GM18498 (cell line): ENCODE measurements around the gene SIGLEC7.
"Not testable (repeated sequence)": the region's sequence is repeated elsewhere in the genome, so short reads cannot be mapped to it uniquely, and the experiment has no call there.

ENCODE experiments used
- ATAC-seq: cut with Tn5 transposase; IDR thresholded peaks from one replicate; pipeline ENCODE4 v1.9.1; 2021; ENCODE audit warnings: mild to moderate bottlenecking, moderate library complexity; ENCODE audit not compliant: unreplicated experiment

SIGLEC7 gene

GRCh38 chr19:51137792-51138425 lies 4.2 kb upstream of the SIGLEC7 start:
- no peak for ATAC-seq

- no peak for ATAC-seq
Measured at GRCh38 chr19:51138549-51138979, 3.5 kb upstream of the SIGLEC7 start.

- ATAC-seq: no peak
Measured at GRCh38 chr19:51139299-51140014, 2.6 kb upstream of the SIGLEC7 start.

- ATAC-seq: no peak
Measured at GRCh38 chr19:51140441-51140840, 1.7 kb upstream of the SIGLEC7 start.

- no peak for ATAC-seq
Measured at GRCh38 chr19:51141181-51141580, 920 bp upstream of the SIGLEC7 start.

GRCh38 chr19:51142809-51143475 lies 841 bp downstream of the SIGLEC7 start:
- not testable (repeated sequence) for ATAC-seq

- ATAC-seq: no peak
Measured at GRCh38 chr19:51143486-51143885, 1.4 kb downstream of the SIGLEC7 start.

- ATAC-seq: no peak
Measured at GRCh38 chr19:51144482-51145045, 2.5 kb downstream of the SIGLEC7 start.

- no peak for ATAC-seq
Measured at GRCh38 chr19:51145916-51146493, 3.9 kb downstream of the SIGLEC7 start.

GRCh38 chr19:51146751-51147150 lies 4.7 kb downstream of the SIGLEC7 start:
- ATAC-seq: no peak

GRCh38 chr19:51147663-51148062 lies 5.6 kb downstream of the SIGLEC7 start:
- ATAC-seq: no peak

- no peak for ATAC-seq
Measured at GRCh38 chr19:51148580-51148979, 6.5 kb downstream of the SIGLEC7 start.

- no peak for ATAC-seq
Measured at GRCh38 chr19:51150627-51151026, 8.5 kb downstream of the SIGLEC7 start.

- ATAC-seq: no peak
Measured at GRCh38 chr19:51156710-51157109, 14.6 kb downstream of the SIGLEC7 start.

GRCh38 chr19:51157265-51157664 lies 15.2 kb downstream of the SIGLEC7 start:
- ATAC-seq: no peak

GRCh38 chr19:51158474-51159129 lies 16.5 kb downstream of the SIGLEC7 start:
- no peak for ATAC-seq

GRCh38 chr19:51159656-51160055 lies 17.6 kb downstream of the SIGLEC7 start:
- ATAC-seq: no peak

- ATAC-seq: no peak
Measured at GRCh38 chr19:51161266-51161665, 19.2 kb downstream of the SIGLEC7 start.

- no peak for ATAC-seq
Measured at GRCh38 chr19:51161867-51162496, 19.9 kb downstream of the SIGLEC7 start.

GRCh38 chr19:51163257-51163656 lies 21.2 kb downstream of the SIGLEC7 start:
- ATAC-seq: no peak
